Natural killer cell (primary cell): Measurements from ENCODE around the gene WHRN. TPM values are rescaled to one million over a fixed set of nuclear protein-coding genes. Genes with fewer than 3 reads are reported as not detected.

Experiments used
- ATAC-seq, 3 donors: fragments of 150-1000 bp in 2 of 3; fragments of 200-7000 bp in 1 of 3; cut with Tn5 transposase; 1 replicate in 1 of 3; 2 replicates in 2 of 3; pipeline ENCODE4 v1.10.0; 2021; ENCODE audit warnings: mild to moderate bottlenecking in 2 of 3, moderate library complexity in 2 of 3
- DNase-seq, 2 donors: peaks; one replicate each; pipeline versions ENCODE4 v3.0.0 to v3.0.0-alpha.2; 2013 to 2021; ENCODE audit warnings: mixed read lengths in 1 of 2
- H3K27ac ChIP-seq: one replicate; pipeline ENCODE4 v1.5.1; 2013; ENCODE audit warnings: mild to moderate bottlenecking, low read length
- H3K27me3 ChIP-seq: one replicate; pipeline ENCODE4 v1.6.1; 2013; ENCODE audit warnings: low read length; ENCODE audit not compliant: control insufficient read depth, insufficient read depth
- H3K36me3 ChIP-seq: one replicate; pipeline ENCODE4 v1.6.1; 2013; ENCODE audit warnings: low read length; ENCODE audit not compliant: control insufficient read depth, insufficient read depth
- H3K4me1 ChIP-seq: one replicate; pipeline ENCODE4 v1.6.1; 2013; ENCODE audit warnings: low read length; ENCODE audit not compliant: control insufficient read depth, insufficient read depth
- H3K4me3 ChIP-seq: one replicate; pipeline ENCODE4 v1.5.1; 2013; ENCODE audit warnings: low read length
- H3K9me3 ChIP-seq: one replicate; pipeline ENCODE4 v1.6.1; 2013; ENCODE audit warnings: low read length; ENCODE audit not compliant: control insufficient read depth, insufficient read depth
- H3K27ac Mint-ChIP-seq, 2 donors: one replicate each; pipeline ENCODE4 v1.8.0; 2022; ENCODE audit warnings: mild to moderate bottlenecking in 2 of 2, mixed read lengths in 2 of 2, moderate library complexity in 1 of 2
- H3K27me3 Mint-ChIP-seq, 2 donors: one replicate each; pipeline ENCODE4 v1.8.0; 2022; ENCODE audit warnings: low read depth in 2 of 2, mixed read lengths in 2 of 2
- H3K36me3 Mint-ChIP-seq: one replicate; pipeline ENCODE4 v1.8.0; 2022; ENCODE audit warnings: mixed read lengths
- H3K4me1 Mint-ChIP-seq, 2 donors: one replicate each; pipeline ENCODE4 v1.8.0; 2022; ENCODE audit warnings: mixed read lengths in 2 of 2
- H3K4me3 Mint-ChIP-seq: one replicate; pipeline ENCODE4 v1.8.0; 2022; ENCODE audit warnings: mild to moderate bottlenecking, moderate library complexity, mixed read lengths
- H3K9me3 Mint-ChIP-seq, 2 donors: one replicate each; pipeline ENCODE4 v1.8.0; 2022; ENCODE audit warnings: mixed read lengths in 2 of 2
- CTCF ChIP-seq: fragments of 200-600 bp; IDR thresholded peaks from one replicate; pipeline ENCODE4 v1.8.0; 2022; ENCODE audit warnings: antibody characterized with exemption
- WGBS: methylation state at CpG from one replicate; pipeline ENCODE4 v1.1.7; 2013; ENCODE audit warnings: missing lambda C conversion rate; ENCODE audit not compliant: insufficient coverage; 5-methylcytosine and 5-hydroxymethylcytosine counted together
- intact Hi-C: fragments of 100-400 bp; cut with micrococcal nuclease; formaldehyde crosslinking; loops from one replicate; pipeline ENCODE4 v1.14.2; 2022
- total RNA-seq, 4 donors: library from RNA; stranded (reverse); fragments of 120-200 nt in 1 of 4; gene quantifications; one replicate each; pipeline versions ENCODE4 v1.2.3 to v1.2.4, GENCODE V29; 2013 to 2022

The WHRN gene
- total RNA-seq, 3 donors from 2014 or later (not counting 1 experiment from before 2014, with no cell fraction given), result 29.8 to 90.6 (median 36.8) TPM

GRCh38 chr9:114473447-114473801 lies 31.8 kb downstream of the WHRN start:
- H3K4me3 Mint-ChIP-seq, result no peak overlapping the region
- TF ChIP-seq CTCF, result no peak
- H3K27ac ChIP-seq, result no peak overlapping the region
- peaks cover 0 to 8% of the 10 kb centered on the region in 2 donors for H3K27me3 Mint-ChIP-seq
- no peaks in the 10 kb centered on the region for H3K36me3 ChIP-seq
- no peak overlapping the region for H3K27ac Mint-ChIP-seq
- intact Hi-C loops, result no loop called here
- H3K4me3 ChIP-seq, result no peak overlapping the region
- DNase-seq, result no peak
- H3K27me3 ChIP-seq, result no peaks in the 10 kb centered on the region
- H3K9me3 ChIP-seq, result no peaks in the 10 kb centered on the region
- no peaks in the 10 kb centered on the region for H3K36me3 Mint-ChIP-seq
- WGBS, result 97% methylated on average over 3 of the region's 3 CpGs
- no peak for ATAC-seq
- peaks cover 0 to 2% of the 10 kb centered on the region in 2 donors for H3K9me3 Mint-ChIP-seq
- peaks cover 11% of the 10 kb centered on the region for H3K4me1 ChIP-seq
- H3K4me1 Mint-ChIP-seq, result peaks cover 6 to 18% of the 10 kb centered on the region in 2 donors

GRCh38 chr9:114472765-114473446 lies 32.4 kb downstream of the WHRN start:
- Mint-ChIP-seq H3K36me3 (no peaks in the 10 kb centered on the region), H3K4me3 (no peak overlapping the region), H3K27me3 (peaks cover 0 to 8% of the 10 kb centered on the region in 2 donors), H3K27ac (no peak overlapping the region), H3K9me3 (peaks cover 0 to 2% of the 10 kb centered on the region in 2 donors), H3K4me1 (peaks cover 6 to 18% of the 10 kb centered on the region in 2 donors)
- H3K4me1 ChIP-seq, result peaks cover 11% of the 10 kb centered on the region
- DNase-seq (no peak), ATAC-seq (no peak)
- intact Hi-C loops, result no loop called here
- H3K36me3 ChIP-seq, result no peaks in the 10 kb centered on the region
- no peaks in the 10 kb centered on the region for H3K27me3 ChIP-seq
- no peaks in the 10 kb centered on the region for H3K9me3 ChIP-seq
- no peak for TF ChIP-seq CTCF
- 85% methylated on average over 12 of the region's 12 CpGs for WGBS
- no peak overlapping the region for H3K27ac ChIP-seq
- H3K4me3 ChIP-seq, result no peak overlapping the region

- Mint-ChIP-seq H3K27ac (no peak overlapping the region), H3K27me3 (peaks cover 0 to 3% of the 10 kb centered on the region in 2 donors), H3K9me3 (peaks cover 0 to 2% of the 10 kb centered on the region in 2 donors), H3K36me3 (no peaks in the 10 kb centered on the region), H3K4me3 (no peak overlapping the region), H3K4me1 (peaks cover 6 to 13% of the 10 kb centered on the region in 2 donors)
- H3K27ac ChIP-seq, result no peak overlapping the region
- H3K36me3 ChIP-seq, result no peaks in the 10 kb centered on the region
- H3K27me3 ChIP-seq, result no peaks in the 10 kb centered on the region
- no peak overlapping the region for H3K4me3 ChIP-seq
- DNase-seq, result no peak
- no peak for ATAC-seq
- TF ChIP-seq CTCF, result no peak
- H3K9me3 ChIP-seq, result no peaks in the 10 kb centered on the region
- 83% methylated on average over 3 of the region's 4 CpGs for WGBS
- intact Hi-C loops, result no loop called here
- H3K4me1 ChIP-seq, result peaks cover 11% of the 10 kb centered on the region
These were observed 34.1 kb downstream of the WHRN start for GRCh38 chr9:114471157-114471556.

- H3K4me3 Mint-ChIP-seq, result no peak overlapping the region
- 90% methylated on average over 6 of the region's 6 CpGs for WGBS
- Histone ChIP-seq H3K27me3 (no peaks in the 10 kb centered on the region), H3K27ac (no peak overlapping the region), H3K9me3 (no peaks in the 10 kb centered on the region), H3K36me3 (no peaks in the 10 kb centered on the region), H3K4me1 (peaks cover 9% of the 10 kb centered on the region), H3K4me3 (no peak overlapping the region)
- H3K4me1 Mint-ChIP-seq, result peaks cover 6 to 10% of the 10 kb centered on the region in 2 donors
- H3K27me3 Mint-ChIP-seq, result peaks cover 0 to 3% of the 10 kb centered on the region in 2 donors
- DNase-seq (no peak), ATAC-seq (no peak)
- H3K9me3 Mint-ChIP-seq, result peaks cover 0 to 2% of the 10 kb centered on the region in 2 donors
- no peak for TF ChIP-seq CTCF
- intact Hi-C loops, result no loop called here
- H3K27ac Mint-ChIP-seq, result no peak overlapping the region
- H3K36me3 Mint-ChIP-seq, result no peaks in the 10 kb centered on the region
These were observed 34.7 kb downstream of the WHRN start for GRCh38 chr9:114470581-114470980.
